ENCODE results near the gene SMAP1. TPM values are rescaled to one million over a fixed set of nuclear protein-coding genes. Genes with fewer than 3 reads are reported as not detected.
"Not testable (repeated sequence)": the region's sequence is repeated elsewhere in the genome, so short reads cannot be mapped to it uniquely, and the experiment has no call there.

Gene SMAP1
- polyA plus RNA-seq, 10 donors: 22.5 to 30.9 (median 27.2) TPM

GRCh38 chr6:70738028-70738427 is 70.3 kb downstream of the SMAP1 start:
- DNase-seq: no peak

DNA sequence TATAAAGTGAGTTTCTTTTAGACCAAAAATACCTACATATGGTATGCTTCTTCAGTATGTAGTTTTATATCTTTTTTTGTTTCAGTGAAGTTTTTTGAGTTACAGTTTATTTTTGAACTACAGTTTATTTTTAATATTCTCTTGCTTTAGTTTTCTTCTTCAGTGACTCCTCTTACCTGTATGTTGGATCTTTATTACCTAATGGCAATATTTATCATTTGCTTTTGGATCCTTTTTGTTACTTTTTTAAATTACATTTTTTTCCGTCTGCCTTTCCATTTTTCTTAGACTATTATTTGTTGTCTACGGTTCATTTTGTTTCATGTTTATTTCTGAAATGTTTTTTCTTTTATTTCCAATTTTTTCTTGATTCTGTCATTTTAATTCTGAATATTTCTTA is 71.9 kb downstream of the SMAP1 start:
- no peak for DNase-seq

GRCh38 chr6:70740746-70741145 is 73.1 kb downstream of the SMAP1 start:
- not testable (repeated sequence) for DNase-seq

DNA sequence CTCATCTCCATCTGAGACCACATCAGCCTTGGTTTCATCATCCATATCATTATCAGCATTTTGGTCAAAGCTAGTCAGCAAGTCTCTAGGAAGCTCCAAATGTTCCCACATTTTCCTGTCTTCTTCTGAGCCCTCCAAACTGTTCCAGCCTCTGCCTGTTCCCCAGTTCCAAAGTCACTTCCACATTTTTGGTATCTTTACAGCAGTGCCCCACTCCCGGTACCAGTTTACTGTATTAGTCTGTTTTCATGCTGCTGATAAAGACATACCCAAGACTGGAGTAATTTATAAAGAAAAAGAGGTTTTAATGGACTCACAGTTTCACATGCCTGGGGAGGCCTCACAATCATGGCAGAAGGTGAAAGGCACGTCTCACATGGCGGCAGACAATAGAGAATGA is 74.8 kb downstream of the SMAP1 start:
- DNase-seq: not testable (repeated sequence)

GRCh38 chr6:70753870-70754380 is 86.2 kb downstream of the SMAP1 start:
- no peak for DNase-seq

DNA sequence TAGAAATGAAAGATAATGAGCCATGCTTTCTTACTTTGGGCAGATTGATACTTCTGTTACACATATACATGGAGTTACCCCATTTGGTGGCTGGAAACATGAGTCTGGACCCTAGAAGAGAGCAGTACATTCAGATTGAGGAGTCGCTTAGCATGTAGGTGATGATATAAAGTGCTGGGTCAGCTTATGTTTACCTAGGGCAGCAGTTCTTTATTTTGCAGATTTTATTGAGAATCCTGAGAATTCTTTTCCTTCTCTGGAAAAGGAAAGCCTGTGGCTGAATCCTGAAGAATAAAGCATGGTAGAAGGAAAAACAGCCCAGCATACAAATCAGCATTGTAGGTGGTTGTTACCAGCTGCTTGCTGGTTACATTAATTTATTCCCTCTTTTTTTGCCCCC is 91.2 kb downstream of the SMAP1 start:
- DNase-seq: no peak

- DNase-seq: no peak
Measured at GRCh38 chr6:70763754-70764510, 96.2 kb downstream of the SMAP1 start.

DNA sequence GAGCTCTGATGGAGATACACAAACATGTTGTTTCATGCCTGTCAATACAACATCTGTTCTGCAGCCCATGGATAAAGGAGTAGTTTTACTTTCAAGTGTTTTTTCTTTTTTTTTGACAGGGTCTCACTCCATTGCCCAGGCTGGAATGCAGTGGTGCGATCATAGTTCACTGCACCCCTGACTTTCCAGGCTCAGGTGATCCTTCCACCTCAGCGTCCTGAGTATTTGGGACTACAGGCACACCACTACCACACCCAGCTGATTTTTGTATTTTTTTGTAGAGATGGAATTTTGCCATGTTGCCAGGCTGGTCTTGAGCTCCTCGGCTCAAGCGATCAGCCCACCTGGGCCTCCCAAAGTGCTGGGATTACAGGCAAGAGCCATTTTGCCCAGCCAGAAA is 97.0 kb downstream of the SMAP1 start:
- DNase-seq: no peak

DNA sequence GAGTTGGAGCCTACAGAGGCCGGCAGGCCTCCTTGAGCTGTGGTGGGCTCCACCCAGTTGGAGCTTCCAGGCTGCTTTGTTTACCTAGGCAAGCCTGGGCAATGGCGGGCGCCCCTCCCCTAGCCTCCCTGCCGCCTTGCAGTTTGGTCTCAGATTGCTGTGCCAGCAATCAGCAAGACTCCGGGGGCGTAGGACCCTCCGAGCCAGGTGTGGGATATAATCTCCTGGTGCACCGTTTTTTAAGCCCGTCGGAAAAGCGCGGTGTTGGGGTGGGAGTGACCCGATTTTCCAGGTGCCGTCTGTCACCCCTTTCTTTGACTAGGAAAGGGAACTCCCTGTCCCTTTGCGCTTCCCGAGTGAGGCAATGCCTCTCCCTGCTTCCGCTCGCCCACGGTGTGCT is 103.7 kb downstream of the SMAP1 start:
- not testable (repeated sequence) for DNase-seq

DNA sequence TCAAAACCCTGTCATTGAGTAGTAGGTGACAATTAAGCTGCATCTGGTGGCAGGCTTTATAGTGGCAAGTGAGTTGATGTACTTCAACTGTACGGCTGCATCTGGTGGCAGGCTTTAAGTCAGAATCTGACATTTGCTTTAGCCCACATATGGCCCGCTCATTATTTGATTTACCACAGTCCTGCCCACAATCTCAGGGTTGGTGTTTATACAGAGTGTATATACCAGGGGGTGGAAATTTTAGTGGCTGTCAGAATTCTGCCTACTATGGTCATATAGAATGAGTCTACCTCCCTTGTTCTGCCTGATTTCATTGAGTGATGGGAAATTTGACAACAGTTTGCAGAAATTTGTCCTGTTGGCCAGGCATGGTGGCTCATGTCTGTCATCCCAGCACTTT is 112.3 kb downstream of the SMAP1 start:
- DNase-seq: no peak

GRCh38 chr6:70790483-70791224 is 123.0 kb downstream of the SMAP1 start:
- no peak for DNase-seq

GRCh38 chr6:70797625-70798024 is 129.9 kb downstream of the SMAP1 start:
- no peak for DNase-seq

- DNase-seq: no peak
Measured at GRCh38 chr6:70806086-70806485, 138.4 kb downstream of the SMAP1 start.

DNA sequence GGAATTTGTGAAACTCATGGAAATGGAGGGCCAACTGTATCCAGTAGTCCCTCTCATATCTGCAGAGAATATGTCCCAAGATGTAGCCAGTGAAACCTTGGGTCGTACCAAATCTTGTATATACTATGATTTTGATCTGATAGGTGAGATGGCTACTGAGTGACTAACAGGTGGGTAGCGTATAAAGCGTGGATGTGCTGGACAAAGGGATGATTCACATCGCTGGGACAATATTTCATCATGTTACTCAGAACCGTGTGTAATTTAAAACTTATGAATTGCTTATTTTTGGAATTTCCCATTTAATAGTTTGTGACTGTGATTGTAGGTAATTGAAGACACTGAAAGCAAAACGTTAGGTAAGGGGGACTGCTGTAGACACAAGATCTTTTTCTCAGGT is 144.1 kb downstream of the SMAP1 start:
- DNase-seq: no peak

DNA sequence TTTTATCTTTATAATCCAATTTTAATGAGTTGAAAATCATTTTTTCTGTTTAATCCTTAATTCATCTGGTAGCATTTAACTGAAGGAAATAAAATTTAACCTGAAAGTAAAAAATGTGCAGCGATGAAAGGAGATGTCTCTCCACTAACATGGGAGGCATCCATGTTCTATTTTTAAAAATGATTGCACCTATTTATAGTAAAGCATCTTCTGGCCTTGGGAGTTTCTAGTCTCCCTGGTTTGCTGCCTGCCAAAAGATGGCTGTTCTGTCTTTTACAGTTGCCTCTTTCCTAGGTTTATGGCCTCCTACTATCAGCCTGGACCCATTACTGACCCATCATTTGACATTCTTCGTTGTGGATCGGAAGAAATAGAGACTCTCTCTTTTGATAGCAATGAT is 146.2 kb downstream of the SMAP1 start:
- no peak for DNase-seq

GRCh38 chr6:70819646-70820045 is 152.0 kb downstream of the SMAP1 start:
- no peak for DNase-seq

DNA sequence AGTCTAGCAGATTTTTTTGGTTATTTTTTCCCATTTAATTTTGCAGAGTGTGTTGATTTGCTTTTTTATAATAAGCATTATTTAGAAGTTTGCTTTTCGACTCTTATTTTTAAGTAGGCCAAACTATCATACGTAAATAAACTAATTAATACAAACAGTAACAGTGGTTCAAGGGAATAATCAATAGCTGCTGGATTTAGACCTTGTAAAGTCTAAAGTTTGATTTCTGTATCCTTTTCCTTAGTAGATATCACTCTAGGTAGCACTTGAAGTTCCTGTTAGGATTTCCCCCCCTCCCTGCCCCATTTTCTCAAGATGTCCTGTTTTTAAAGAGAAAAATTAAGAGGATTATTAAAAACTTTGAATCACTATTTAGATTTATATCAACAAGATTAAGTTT is 153.1 kb downstream of the SMAP1 start:
- DNase-seq: no peak

- DNase-seq: no peak
Measured at GRCh38 chr6:70821751-70822150, 154.1 kb downstream of the SMAP1 start.

DNA sequence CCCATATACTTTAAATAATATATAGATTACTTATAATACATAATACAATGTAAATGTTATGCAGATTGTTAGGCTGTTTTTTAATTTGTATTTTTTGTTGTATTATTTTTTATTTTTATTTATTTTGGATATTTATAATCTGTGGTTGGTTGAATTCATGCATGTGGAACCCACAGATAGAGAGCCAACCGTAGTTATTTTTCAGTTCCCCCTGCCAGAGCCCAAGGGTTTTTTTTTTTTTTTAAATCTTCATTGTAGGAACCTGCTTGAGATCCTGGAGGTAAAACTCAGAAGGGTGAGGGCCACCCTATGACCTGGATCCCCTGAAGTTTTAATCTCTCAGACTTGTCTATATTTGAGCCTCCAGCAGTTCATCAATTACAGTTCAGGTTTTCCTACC is 156.0 kb downstream of the SMAP1 start:
- DNase-seq: no peak

- DNase-seq: no peak
Measured at GRCh38 chr6:70831427-70831826, 163.7 kb downstream of the SMAP1 start.

DNA sequence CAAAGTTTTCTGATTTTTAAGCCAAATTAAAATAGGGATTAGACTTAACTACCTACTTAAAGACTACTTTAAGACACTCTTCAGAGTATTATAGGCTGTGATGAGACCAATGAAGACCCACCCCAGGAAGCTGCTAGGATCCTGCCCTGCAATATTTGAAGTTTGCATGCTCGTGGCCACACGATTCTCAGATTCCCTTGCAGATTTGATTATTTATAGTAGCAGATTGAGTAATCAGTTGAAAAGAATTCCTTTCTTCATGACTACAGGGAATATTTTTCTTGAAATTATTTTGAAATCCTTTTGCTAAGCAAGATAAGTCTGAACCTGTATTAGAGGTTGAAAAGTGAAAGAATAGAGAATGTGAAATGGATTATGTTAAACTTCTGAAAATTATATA is 166.8 kb downstream of the SMAP1 start:
- DNase-seq: no peak

GRCh38 chr6:70838907-70839285 is 171.2 kb downstream of the SMAP1 start:
- no peak for DNase-seq

All from muscle of back (tissue), 11 donors.